ENCODE results near the gene DNAH2. TPM values are rescaled to one million over a fixed set of nuclear protein-coding genes. Genes with fewer than 3 reads are reported as not detected.

The DNAH2 gene
- total RNA-seq, 1 experiment from 2014 or later, result 2.0 TPM

DNA sequence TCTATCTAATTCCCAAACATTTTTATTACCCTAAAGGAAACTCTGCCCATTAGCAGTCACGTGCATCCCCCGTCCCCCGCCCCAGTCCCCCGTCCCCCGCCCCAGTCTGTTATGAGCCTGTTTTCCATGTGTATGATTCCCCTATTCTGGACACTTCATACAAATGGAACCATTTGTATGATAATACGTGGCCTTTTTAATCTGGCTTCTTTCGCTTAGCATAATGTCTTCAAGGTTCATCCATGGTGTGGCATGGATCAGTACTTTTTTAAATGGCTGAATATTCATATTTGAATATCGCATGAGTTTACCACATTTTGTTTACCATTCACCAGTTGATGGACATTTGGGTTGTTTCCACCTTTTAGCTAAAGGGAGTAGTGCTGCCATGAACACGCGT, 49.5 kb downstream of the DNAH2 start:
- ChIA-PET POLR2A (no interaction called here), CTCF (no interaction called here), RAD21 (ENCODE audit: low non-redundant PET in 1 of 2, low total read pairs in 2 of 2, uncharacterized antibody in 2 of 2, unreplicated experiment in 2 of 2) (no interaction called here)
- H2AFZ ChIP-seq (ENCODE audit: low read depth, low read length, poor library complexity, severe bottlenecking), result no peak overlapping the region
- no peaks in the 10 kb centered on the region for H3K36me3 ChIP-seq (ENCODE audit: control insufficient read depth in 1 of 2, insufficient read depth in 2 of 2, low read length in 2 of 2)
- intact Hi-C loops (cut with micrococcal nuclease), result no loop called here
- no peaks in the 10 kb centered on the region for H3K79me2 ChIP-seq (ENCODE audit: insufficient read depth, low read length)
- DNase-seq (ENCODE audit: low read depth, low spot score) (no peak), ATAC-seq (no peak)
- H3K9ac ChIP-seq (ENCODE audit: low read length), result no peak overlapping the region
- TF ChIP-seq SRF (IDR thresholded peaks at IDR 0.05; ENCODE audit: low read depth) (no peak), ZFX (IDR thresholded peaks at IDR 0.05) (no peak), FOSL1 (IDR thresholded peaks at IDR 0.05; ENCODE audit: low read depth) (no peak), SP1 (IDR thresholded peaks at IDR 0.05; ENCODE audit: low read depth) (no peak), MAX (IDR thresholded peaks at IDR 0.05) (no peak), EZH2 (IDR thresholded peaks at IDR 0.05) (no peak), SIN3A (IDR thresholded peaks at IDR 0.05; ENCODE audit: low read depth) (no peak), ELF1 (IDR thresholded peaks at IDR 0.05; ENCODE audit: borderline replicate concordance, low read depth) (no peak), CBX3 (IDR thresholded peaks at IDR 0.05; ENCODE audit: low read depth) (no peak), ATF3 (IDR thresholded peaks at IDR 0.05) (no peak), JUND (IDR thresholded peaks at IDR 0.05) (no peak), POLR2A (IDR thresholded peaks at IDR 0.05; ENCODE audit: borderline replicate concordance, extremely low read depth, insufficient read depth, insufficient read length) (no peak), POLR2AphosphoS5 (IDR thresholded peaks at IDR 0.05; ENCODE audit: low read depth, low read length) (no peak), CEBPB (IDR thresholded peaks at IDR 0.05; ENCODE audit: low read depth) (no peak)
- TF ChIP-seq, protein P1, sequence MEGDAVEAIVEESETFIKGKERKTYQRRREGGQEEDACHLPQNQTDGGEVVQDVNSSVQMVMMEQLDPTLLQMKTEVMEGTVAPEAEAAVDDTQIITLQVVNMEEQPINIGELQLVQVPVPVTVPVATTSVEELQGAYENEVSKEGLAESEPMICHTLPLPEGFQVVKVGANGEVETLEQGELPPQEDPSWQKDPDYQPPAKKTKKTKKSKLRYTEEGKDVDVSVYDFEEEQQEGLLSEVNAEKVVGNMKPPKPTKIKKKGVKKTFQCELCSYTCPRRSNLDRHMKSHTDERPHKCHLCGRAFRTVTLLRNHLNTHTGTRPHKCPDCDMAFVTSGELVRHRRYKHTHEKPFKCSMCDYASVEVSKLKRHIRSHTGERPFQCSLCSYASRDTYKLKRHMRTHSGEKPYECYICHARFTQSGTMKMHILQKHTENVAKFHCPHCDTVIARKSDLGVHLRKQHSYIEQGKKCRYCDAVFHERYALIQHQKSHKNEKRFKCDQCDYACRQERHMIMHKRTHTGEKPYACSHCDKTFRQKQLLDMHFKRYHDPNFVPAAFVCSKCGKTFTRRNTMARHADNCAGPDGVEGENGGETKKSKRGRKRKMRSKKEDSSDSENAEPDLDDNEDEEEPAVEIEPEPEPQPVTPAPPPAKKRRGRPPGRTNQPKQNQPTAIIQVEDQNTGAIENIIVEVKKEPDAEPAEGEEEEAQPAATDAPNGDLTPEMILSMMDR (IDR thresholded peaks at IDR 0.05 in 2 of 3, conservative IDR thresholded peaks at IDR 0.05 in 1 of 3; ENCODE audit: borderline replicate concordance in 1 of 3, insufficient read depth in 1 of 3, low read depth in 2 of 3, low read length in 2 of 3), result no peak
- TF ChIP-seq, protein P2, sequence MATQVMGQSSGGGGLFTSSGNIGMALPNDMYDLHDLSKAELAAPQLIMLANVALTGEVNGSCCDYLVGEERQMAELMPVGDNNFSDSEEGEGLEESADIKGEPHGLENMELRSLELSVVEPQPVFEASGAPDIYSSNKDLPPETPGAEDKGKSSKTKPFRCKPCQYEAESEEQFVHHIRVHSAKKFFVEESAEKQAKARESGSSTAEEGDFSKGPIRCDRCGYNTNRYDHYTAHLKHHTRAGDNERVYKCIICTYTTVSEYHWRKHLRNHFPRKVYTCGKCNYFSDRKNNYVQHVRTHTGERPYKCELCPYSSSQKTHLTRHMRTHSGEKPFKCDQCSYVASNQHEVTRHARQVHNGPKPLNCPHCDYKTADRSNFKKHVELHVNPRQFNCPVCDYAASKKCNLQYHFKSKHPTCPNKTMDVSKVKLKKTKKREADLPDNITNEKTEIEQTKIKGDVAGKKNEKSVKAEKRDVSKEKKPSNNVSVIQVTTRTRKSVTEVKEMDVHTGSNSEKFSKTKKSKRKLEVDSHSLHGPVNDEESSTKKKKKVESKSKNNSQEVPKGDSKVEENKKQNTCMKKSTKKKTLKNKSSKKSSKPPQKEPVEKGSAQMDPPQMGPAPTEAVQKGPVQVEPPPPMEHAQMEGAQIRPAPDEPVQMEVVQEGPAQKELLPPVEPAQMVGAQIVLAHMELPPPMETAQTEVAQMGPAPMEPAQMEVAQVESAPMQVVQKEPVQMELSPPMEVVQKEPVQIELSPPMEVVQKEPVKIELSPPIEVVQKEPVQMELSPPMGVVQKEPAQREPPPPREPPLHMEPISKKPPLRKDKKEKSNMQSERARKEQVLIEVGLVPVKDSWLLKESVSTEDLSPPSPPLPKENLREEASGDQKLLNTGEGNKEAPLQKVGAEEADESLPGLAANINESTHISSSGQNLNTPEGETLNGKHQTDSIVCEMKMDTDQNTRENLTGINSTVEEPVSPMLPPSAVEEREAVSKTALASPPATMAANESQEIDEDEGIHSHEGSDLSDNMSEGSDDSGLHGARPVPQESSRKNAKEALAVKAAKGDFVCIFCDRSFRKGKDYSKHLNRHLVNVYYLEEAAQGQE (IDR thresholded peaks at IDR 0.05; ENCODE audit: low read depth), result no peak
- H3K9me2 ChIP-seq (ENCODE audit: insufficient read depth), result no peaks in the 10 kb centered on the region
- no peaks in the 10 kb centered on the region for H4K20me1 ChIP-seq (ENCODE audit: insufficient read depth)
- no peak overlapping the region for H3K4me3 ChIP-seq (replicated peaks in 1 of 2; ENCODE audit: low read depth in 1 of 2, low read length in 2 of 2)
- no peak overlapping the region for H3K27ac ChIP-seq (ENCODE audit: low read depth, low read length)
- H3K9me3 ChIP-seq (ENCODE audit: control insufficient read depth in 1 of 2, insufficient read depth in 1 of 2, low read depth in 1 of 2, low read length in 2 of 2), result peaks cover 0 to 3% of the 10 kb centered on the region in 2 experiments; a peak in 1 of 4 replicates
- no peaks in the 10 kb centered on the region for H3K27me3 ChIP-seq (ENCODE audit: insufficient read depth, low read length)
- BruUV-seq (replicated peaks), result no TSS peak
- H3K4me2 ChIP-seq (ENCODE audit: low read length), result no peak overlapping the region
- H3K4me1 ChIP-seq (ENCODE audit: control insufficient read depth in 1 of 2, insufficient read depth in 2 of 2, low read length in 2 of 2), result peaks cover 0 to 6% of the 10 kb centered on the region in 2 experiments; a peak in 2 of 4 replicates
